VCaP (cell line): ENCODE results near the gene CIDEB.

Source experiments
- H3K27ac ChIP-seq: fragments of 450-650 bp; 2 replicates; pipeline ENCODE4 v1.5.1; 2017
- TF ChIP-seq, protein P1 (sequence below): fragments of 450-650 bp; conservative IDR thresholded peaks from 2 replicates; pipeline ENCODE4 v1.5.1; 2017; ENCODE audit warnings: mild to moderate bottlenecking, moderate library complexity

The CIDEB gene

GRCh38 chr14:24269368-24269767 lies 38.4 kb downstream of the CIDEB start:
- TF ChIP-seq, protein P1, sequence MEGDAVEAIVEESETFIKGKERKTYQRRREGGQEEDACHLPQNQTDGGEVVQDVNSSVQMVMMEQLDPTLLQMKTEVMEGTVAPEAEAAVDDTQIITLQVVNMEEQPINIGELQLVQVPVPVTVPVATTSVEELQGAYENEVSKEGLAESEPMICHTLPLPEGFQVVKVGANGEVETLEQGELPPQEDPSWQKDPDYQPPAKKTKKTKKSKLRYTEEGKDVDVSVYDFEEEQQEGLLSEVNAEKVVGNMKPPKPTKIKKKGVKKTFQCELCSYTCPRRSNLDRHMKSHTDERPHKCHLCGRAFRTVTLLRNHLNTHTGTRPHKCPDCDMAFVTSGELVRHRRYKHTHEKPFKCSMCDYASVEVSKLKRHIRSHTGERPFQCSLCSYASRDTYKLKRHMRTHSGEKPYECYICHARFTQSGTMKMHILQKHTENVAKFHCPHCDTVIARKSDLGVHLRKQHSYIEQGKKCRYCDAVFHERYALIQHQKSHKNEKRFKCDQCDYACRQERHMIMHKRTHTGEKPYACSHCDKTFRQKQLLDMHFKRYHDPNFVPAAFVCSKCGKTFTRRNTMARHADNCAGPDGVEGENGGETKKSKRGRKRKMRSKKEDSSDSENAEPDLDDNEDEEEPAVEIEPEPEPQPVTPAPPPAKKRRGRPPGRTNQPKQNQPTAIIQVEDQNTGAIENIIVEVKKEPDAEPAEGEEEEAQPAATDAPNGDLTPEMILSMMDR: no peak
- H3K27ac ChIP-seq: no peak overlapping the region

DNA sequence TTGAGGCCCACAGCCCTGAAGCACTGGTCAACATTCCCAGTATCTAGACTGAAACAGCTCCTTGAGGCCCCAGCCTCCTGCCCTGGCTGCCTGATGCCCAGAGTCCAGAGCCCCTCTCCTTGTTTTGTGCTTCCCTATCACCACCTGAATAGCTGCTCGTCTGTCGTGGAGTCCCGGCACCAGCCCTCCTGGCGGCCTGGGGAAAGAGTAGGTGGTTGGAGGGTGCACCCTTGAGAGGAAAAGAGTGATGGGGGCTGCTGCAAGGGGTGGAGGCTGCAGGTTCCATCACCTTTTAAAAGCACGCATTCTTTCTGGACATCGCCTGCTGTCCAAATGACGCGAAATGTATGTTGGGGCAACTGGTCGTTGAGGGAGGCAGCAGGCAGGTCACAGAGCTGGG lies 39.6 kb downstream of the CIDEB start:
- no peak overlapping the region for H3K27ac ChIP-seq
- TF ChIP-seq, protein P1: no peak

DNA sequence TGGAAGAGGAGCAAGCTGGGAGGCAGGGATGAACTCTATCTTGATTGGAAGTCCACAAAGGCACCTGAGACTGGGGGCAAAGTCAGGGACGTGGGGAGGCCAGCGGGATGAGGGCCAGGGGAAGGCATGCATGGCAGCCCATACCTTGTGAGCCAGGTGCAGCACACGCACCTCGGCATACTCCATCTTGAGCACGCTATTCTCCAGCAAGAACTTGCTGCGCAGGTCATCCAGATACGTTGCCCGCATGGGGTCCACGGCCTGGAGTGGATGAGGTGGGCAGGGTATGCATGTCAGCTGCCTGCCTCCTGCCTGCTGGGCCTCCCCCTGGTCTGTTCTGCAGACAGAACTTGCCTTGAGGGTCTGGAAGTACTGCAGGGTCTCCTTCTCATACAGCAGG lies 40.3 kb downstream of the CIDEB start:
- TF ChIP-seq, protein P1: no peak
- no peak overlapping the region for H3K27ac ChIP-seq

GRCh38 chr14:24266344-24267244 lies 41.2 kb downstream of the CIDEB start:
- no peak overlapping the region for H3K27ac ChIP-seq
- TF ChIP-seq, protein P1: no peak

DNA sequence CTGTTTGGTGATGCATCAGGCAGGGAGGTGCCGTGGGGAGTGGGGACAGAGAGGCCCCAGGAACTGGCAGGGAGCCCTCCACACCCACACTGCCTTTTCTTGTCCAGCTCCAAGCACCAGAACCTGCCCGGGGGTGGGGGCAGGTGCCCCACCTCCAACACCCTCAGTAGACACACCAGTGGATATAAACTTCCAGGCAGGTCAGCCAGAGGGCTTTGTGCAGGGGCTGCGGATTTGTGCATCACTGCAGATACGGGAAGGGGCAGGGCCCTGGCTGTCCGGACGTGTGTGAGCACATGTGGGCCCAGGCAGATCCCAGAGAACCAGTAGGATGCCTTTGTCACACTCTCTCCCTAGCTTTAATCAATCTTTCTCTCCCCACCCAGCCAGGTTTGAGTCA lies 43.5 kb downstream of the CIDEB start:
- no peak overlapping the region for H3K27ac ChIP-seq
- TF ChIP-seq, protein P1: no peak

- TF ChIP-seq, protein P1: no peak
- H3K27ac ChIP-seq: no peak overlapping the region
Measured at GRCh38 chr14:24263848-24264247, 43.9 kb downstream of the CIDEB start.

DNA sequence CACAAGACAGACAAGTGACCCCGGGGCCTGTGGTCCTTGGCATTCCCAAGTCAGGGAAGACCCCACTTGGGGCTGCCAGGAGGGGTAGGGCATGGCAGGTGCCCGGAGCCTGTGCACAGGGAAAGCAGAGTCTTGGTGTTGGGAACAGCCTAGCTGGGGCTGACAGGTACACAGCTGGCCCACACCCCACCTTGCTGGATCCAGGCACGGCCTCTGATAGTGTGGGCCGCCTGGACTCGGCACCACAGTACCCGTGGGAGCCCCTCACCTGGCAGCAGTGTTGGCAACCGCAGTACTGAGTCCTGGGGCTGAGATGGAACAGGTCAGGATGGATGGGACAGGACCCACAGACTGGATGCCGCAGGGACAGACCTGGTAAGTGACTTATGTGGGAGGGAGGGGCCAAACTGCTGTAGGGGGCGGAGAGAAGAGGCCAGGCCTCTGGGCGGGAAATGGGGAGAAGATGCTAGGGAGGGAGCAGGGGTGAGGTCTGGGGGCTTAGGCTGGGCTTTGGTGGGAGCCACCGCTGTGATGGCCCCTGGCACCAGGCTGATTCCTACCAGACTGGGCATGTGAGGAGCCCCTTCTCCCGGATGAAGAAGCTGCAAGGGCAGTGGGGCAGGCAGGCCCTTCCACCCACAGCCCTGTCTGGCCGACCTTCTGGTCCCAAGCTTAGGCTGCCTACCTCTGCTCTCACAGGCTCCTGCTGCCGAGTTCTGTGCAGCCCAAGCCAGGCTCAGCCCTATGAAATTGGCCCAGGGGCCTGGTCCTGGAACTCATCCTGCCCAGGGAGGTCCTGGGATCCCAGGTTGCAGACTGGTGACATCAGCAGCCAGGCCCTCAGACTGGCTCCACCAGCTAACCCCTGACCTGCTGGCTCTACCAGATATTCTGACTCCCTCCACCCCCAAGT lies 44.7 kb downstream of the CIDEB start, which contains the start of gene TGM1:
TSS of gene TGM1 (minus strand) at position 357 of the 913 bp plus-strand sequence. CDS start 825 bp downstream, outside the sequence.
- H3K27ac ChIP-seq: no peak within 1 kb of the TSS
- TF ChIP-seq, protein P1: no peak
